Karpas-422 (cell line): ENCODE data around the gene MED26. TPM values are rescaled to one million over a fixed set of nuclear protein-coding genes. Genes with fewer than 3 reads are reported as not detected.

Experiments
- DNase-seq: peaks from one replicate; pipeline ENCODE4 v3.0.0-alpha.2; 2015
- H2AFZ ChIP-seq: fragments of 200-600 bp; sonication (generic); 2 replicates; pipeline ENCODE4 v1.6.1; 2014; ENCODE audit warnings: antibody characterized with exemption, low read length, mixed read lengths
- H3K27ac ChIP-seq: fragments of 200-600 bp; sonication (generic); 2 replicates; pipeline ENCODE4 v1.5.1; 2014; ENCODE audit warnings: mild to moderate bottlenecking, low read length, moderate library complexity
- H3K27me3 ChIP-seq: fragments of 200-600 bp; sonication (generic); 2 replicates; pipeline ENCODE4 v1.6.1; 2014; ENCODE audit warnings: low read length, mixed read lengths
- H3K36me3 ChIP-seq: fragments of 200-600 bp; sonication (generic); 2 replicates; pipeline ENCODE4 v1.6.1; 2014; ENCODE audit warnings: low read length, mixed read lengths; ENCODE audit not compliant: insufficient read depth
- H3K4me1 ChIP-seq: fragments of 200-600 bp; sonication (generic); 2 replicates; pipeline ENCODE4 v1.6.1; 2014; ENCODE audit warnings: mild to moderate bottlenecking, low read length, mixed read lengths
- H3K4me2 ChIP-seq: fragments of 200-600 bp; sonication (generic); 2 replicates; pipeline ENCODE4 v1.6.1; 2014; ENCODE audit warnings: low read length, low read depth, mild to moderate bottlenecking; ENCODE audit not compliant: poor library complexity, severe bottlenecking
- H3K4me3 ChIP-seq: fragments of 200-600 bp; sonication (generic); 2 replicates; pipeline ENCODE4 v1.5.1; 2014; ENCODE audit warnings: mild to moderate bottlenecking, antibody characterized with exemption, low read length, mixed read lengths
- H3K79me2 ChIP-seq: fragments of 200-600 bp; sonication (generic); 2 replicates; pipeline ENCODE4 v1.6.1; 2014; ENCODE audit warnings: mild to moderate bottlenecking, low read length, mixed read lengths
- H3K9ac ChIP-seq: fragments of 200-600 bp; sonication (generic); 2 replicates; pipeline ENCODE4 v1.6.0; 2014; ENCODE audit warnings: low read length
- H3K9me2 ChIP-seq: fragments of 200-600 bp; sonication (generic), shearing (Covaris generic); replicated peaks from 2 replicates; pipeline ENCODE4 v1.6.0; 2014; ENCODE audit warnings: mild to moderate bottlenecking, low read length, moderate library complexity; ENCODE audit not compliant: insufficient read depth
- H3K9me3 ChIP-seq: fragments of 300-700, 200-600 bp; sonication (generic); 2 replicates; pipeline ENCODE4 v1.6.1; 2014; ENCODE audit warnings: low read length, mixed read lengths
- H4K20me1 ChIP-seq: fragments of 200-600 bp; sonication (generic); 2 replicates; pipeline ENCODE4 v1.6.1; 2014; ENCODE audit warnings: mild to moderate bottlenecking, antibody characterized with exemption, low read length, low read depth; ENCODE audit not compliant: insufficient read depth
- total RNA-seq: library from RNA; depleted of rRNA; stranded (reverse); fragments of >200 nt; shearing (Covaris generic); gene quantifications from 2 replicates; pipeline ENCODE4 v1.2.3, GENCODE V29; 2014; ENCODE audit warnings: low replicate concordance

Gene MED26
- total RNA-seq, 1 experiment from 2014 or later, result 15.0 TPM

DNA sequence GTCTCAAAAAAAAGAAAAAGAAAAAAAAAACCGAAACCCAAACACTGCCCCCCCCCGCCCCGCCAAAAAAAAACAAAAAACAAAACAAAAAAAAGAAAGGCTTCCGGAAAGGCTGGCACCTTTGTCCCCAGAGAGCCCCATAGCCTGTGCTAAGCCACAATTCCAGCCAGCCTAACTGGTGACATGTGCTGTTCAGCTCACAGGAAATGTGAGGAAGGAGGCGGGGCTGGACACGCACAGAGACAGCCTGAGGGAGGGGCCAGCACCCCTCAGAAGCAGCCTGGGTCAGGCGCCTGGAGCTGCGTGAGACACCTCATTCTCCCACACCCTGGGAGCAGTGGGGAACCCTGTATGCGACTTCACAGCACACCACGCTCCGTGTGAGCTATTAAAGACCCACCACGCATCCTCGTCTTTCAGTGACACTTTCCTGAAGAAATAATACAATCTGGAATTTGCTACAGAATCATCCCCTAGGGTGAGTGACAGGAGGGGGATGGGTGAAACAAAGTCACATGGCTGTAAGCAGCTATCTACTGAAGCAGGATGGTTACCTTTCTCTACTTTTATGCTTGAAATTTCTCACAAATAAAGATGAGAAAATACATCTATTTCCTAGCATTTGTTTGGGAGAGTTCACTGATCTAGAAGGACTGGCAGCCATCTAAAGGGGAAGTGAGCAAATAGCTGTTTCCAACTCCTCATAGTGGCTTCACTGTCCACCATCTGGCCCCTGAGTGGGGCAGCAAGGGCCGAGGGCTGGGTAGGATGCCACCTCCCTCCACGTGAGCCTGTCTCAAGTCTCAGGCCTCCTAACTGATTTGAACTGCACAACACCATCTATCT is 43.5 kb downstream of the MED26 start:
- H2AFZ ChIP-seq, result no peak overlapping the region
- H3K4me3 ChIP-seq, result peak overlapping the region; percentile 74
- peak; percentile 94 for DNase-seq
- H3K36me3 ChIP-seq, result no peaks in the 10 kb centered on the region
- no peaks in the 10 kb centered on the region for H3K9me3 ChIP-seq
- H3K4me2 ChIP-seq, result peak overlapping the region; percentile 77
- H3K9ac ChIP-seq, result peak overlapping the region; percentile 82
- peaks cover 83% of the 10 kb centered on the region for H3K4me1 ChIP-seq
- peak overlapping the region; percentile 98 for H3K27ac ChIP-seq
- no peaks in the 10 kb centered on the region for H3K27me3 ChIP-seq
- H3K79me2 ChIP-seq, result peaks cover 81% of the 10 kb centered on the region
- H3K9me2 ChIP-seq, result no peaks in the 10 kb centered on the region
- H4K20me1 ChIP-seq, result peaks cover 4% of the 10 kb centered on the region

DNA sequence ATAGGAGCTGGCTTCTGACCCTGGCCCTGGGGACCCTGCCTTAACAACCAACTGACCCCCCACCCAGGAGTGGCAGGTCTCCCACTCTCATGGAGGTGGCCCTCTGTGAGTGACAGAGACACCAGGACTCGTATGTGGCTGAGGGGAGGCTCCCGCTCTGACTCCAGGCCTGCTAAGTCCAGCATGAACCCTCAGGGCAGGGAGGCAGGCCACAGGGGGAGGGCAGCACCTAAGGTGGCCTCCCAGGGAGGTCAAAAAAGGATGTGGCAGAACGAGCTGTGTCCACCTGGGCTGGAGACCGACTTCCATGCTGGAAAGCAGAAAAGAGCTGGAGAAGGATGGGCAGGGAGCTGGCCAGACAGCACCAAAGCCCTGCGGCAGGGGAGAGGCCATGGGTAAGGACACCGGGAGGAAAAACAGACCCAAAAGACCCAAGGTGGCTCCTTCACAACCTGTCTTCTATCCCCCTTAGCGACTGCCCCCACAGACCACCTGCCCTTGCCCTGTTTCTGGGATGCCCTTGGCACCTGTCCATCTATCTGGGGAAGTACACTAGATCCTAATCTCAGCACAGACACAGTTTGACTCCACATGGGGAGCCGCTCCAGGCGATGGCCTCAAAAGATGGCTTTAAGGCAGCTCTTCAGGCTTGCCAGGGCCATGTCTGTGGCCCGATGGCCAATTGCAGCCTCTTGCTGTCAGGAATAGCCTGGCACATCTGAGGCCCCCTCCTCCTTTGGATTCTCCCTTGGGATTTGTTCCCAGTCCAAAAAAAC is 45.3 kb downstream of the MED26 start:
- H4K20me1 ChIP-seq, result peaks cover 14% of the 10 kb centered on the region
- peak overlapping the region; percentile 29 for H3K4me2 ChIP-seq
- peaks cover 65% of the 10 kb centered on the region for H3K4me1 ChIP-seq

DNA sequence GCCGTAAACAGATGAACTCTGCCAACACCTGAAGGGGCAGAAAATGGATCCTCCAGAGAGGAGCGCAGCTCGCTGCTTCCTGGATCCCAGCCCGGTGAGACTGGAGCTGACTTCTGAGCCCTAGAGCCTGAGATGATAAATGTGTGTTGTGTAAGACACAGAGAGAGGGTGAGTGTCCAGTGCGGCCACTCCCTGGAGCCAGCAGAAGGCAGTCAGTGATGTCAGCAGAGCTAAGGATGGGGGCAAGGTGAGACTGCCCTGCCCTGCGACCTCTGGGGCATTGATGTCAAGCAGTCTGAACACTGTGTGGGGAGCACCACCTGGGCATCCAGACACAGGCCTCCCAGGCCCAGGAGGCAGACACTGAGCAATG is 46.0 kb downstream of the MED26 start:
- H3K4me2 ChIP-seq, result peak overlapping the region; percentile 29
- peak overlapping the region; percentile 98 for H3K27ac ChIP-seq

More for the DNA sequence above, 45.3 kb downstream of the MED26 start:
- Histone ChIP-seq H2AFZ (no peak overlapping the region), H3K9me3 (no peaks in the 10 kb centered on the region), H3K27me3 (no peaks in the 10 kb centered on the region), H3K79me2 (peaks cover 89% of the 10 kb centered on the region), H3K4me3 (no peak overlapping the region), H3K9me2 (no peaks in the 10 kb centered on the region), H3K27ac (peak overlapping the region; percentile 98), H3K36me3 (no peaks in the 10 kb centered on the region), H3K9ac (peak overlapping the region; percentile 82)
- DNase-seq, result no peak

DNA sequence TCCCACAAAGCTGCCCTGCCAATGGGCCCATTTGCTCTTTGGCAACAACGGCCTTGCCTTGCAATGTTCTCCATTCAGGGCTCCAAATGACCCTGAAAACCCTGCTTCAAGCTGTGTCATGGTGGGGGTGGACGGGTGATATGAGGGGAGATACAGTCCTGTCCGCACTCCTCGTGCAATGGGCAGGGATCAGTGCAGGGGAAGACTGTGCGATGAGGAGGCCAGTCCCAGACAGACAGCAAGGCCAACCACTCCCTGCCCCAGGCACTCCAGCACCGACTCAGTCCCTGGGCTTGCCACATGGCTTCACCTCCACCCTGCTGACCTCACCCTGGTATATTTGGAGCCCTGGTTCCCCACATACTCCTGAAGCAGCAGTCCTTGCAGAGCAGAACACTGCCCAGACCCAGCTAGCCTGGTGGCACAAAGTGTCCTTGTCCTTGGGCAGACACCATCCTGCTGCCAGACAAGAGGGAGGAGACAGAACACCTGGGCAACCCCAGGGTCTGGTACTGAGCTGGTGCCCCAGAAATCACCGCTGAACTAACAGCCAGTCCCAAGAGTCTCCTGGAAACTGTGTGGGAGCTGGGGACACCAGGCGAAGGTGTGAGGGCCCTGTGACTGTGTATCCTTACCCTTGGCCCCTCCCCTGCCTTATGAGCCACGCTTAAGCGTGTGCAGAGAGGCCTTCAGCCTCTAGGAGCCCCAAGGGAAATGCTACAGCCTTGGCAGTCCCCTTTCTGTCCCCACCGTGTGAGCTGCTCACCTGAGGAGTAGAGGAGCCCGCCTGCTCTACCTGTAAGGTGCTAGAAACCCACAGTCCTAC is 46.6 kb downstream of the MED26 start:
- H3K9ac ChIP-seq, result peak overlapping the region; percentile 82; the same call in 1 of the 2 replicates
- H4K20me1 ChIP-seq, result peaks cover 14% of the 10 kb centered on the region
- H3K27me3 ChIP-seq, result no peaks in the 10 kb centered on the region
- H3K27ac ChIP-seq, result peak overlapping the region; percentile 98
- H3K79me2 ChIP-seq, result peaks cover 92% of the 10 kb centered on the region
- H3K4me3 ChIP-seq, result no peak overlapping the region
- H3K9me2 ChIP-seq, result no peaks in the 10 kb centered on the region
- H3K4me2 ChIP-seq, result peak overlapping the region; percentile 29
- H2AFZ ChIP-seq, result no peak overlapping the region
- H3K4me1 ChIP-seq, result peaks cover 52% of the 10 kb centered on the region
- peak; percentile 63 for DNase-seq
- H3K9me3 ChIP-seq, result no peaks in the 10 kb centered on the region
- H3K36me3 ChIP-seq, result no peaks in the 10 kb centered on the region

More for the DNA sequence above, 46.0 kb downstream of the MED26 start:
- Histone ChIP-seq H3K9me3 (no peaks in the 10 kb centered on the region), H3K9ac (peak overlapping the region; percentile 82; the same call in 1 of the 2 replicates), H3K4me1 (peaks cover 58% of the 10 kb centered on the region), H3K36me3 (no peaks in the 10 kb centered on the region), H3K27me3 (no peaks in the 10 kb centered on the region), H4K20me1 (peaks cover 14% of the 10 kb centered on the region), H3K4me3 (no peak overlapping the region), H2AFZ (no peak overlapping the region), H3K9me2 (no peaks in the 10 kb centered on the region), H3K79me2 (peaks cover 95% of the 10 kb centered on the region)
- DNase-seq, result no peak

DNA sequence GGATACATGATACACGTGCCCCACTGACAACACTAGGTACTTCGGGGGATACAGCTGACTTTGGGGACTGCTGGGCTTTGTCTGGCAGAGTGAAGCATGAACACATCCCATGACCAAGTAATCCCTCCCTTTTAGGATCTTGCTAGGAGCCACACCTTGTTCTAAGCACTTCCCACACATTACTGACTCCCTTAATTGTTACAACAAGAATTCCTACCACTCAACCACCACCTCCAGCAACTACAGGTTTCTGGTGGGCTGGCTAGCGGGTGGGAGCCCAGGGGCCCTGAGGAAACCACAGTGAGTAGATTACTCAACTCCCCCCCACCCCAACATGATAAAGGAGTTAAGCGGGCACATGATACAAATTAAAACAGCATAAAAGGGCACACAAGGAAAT is 48.6 kb downstream of the MED26 start:
- Histone ChIP-seq H3K27me3 (no peaks in the 10 kb centered on the region), H3K9me3 (no peaks in the 10 kb centered on the region), H3K9me2 (no peaks in the 10 kb centered on the region), H3K4me1 (peaks cover 42% of the 10 kb centered on the region), H3K27ac (peak overlapping the region; percentile 20; the same call in 1 of the 2 replicates), H3K79me2 (peaks cover 88% of the 10 kb centered on the region), H4K20me1 (peaks cover 14% of the 10 kb centered on the region), H3K36me3 (no peaks in the 10 kb centered on the region), H3K9ac (no peak overlapping the region), H3K4me3 (no peak overlapping the region), H2AFZ (no peak overlapping the region), H3K4me2 (no peak overlapping the region)
- DNase-seq, result no peak

DNA sequence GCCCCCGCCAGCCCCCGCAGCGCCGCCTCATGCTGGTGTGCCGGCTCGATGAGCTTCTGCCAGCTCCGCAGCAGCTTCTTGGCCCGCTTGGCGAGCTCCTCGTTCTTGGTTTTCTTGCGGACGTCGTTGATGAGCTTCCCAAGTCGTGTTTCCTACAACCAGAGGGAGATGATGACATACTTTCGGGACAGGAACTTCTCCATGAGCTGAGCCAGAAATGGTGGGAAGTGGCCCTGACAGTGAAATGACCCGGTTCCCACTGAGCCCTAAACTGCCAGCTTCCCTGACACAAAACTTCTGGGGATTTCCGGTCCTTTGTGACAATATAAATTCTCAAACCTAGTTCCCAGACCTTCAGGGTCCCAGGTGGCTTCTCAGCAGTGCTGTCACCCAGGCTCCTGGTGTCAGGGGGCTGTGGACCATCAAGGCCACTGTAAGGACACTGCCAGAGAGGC is 50.4 kb downstream of the MED26 start:
- Histone ChIP-seq H3K27me3 (no peaks in the 10 kb centered on the region), H4K20me1 (peaks cover 22% of the 10 kb centered on the region), H3K27ac (no peak overlapping the region), H3K4me2 (no peak overlapping the region), H3K9me3 (no peaks in the 10 kb centered on the region), H3K9me2 (no peaks in the 10 kb centered on the region), H3K36me3 (no peaks in the 10 kb centered on the region), H3K9ac (no peak overlapping the region), H3K4me1 (peaks cover 38% of the 10 kb centered on the region), H2AFZ (no peak overlapping the region), H3K4me3 (no peak overlapping the region), H3K79me2 (peaks cover 86% of the 10 kb centered on the region)
- DNase-seq, result no peak

DNA sequence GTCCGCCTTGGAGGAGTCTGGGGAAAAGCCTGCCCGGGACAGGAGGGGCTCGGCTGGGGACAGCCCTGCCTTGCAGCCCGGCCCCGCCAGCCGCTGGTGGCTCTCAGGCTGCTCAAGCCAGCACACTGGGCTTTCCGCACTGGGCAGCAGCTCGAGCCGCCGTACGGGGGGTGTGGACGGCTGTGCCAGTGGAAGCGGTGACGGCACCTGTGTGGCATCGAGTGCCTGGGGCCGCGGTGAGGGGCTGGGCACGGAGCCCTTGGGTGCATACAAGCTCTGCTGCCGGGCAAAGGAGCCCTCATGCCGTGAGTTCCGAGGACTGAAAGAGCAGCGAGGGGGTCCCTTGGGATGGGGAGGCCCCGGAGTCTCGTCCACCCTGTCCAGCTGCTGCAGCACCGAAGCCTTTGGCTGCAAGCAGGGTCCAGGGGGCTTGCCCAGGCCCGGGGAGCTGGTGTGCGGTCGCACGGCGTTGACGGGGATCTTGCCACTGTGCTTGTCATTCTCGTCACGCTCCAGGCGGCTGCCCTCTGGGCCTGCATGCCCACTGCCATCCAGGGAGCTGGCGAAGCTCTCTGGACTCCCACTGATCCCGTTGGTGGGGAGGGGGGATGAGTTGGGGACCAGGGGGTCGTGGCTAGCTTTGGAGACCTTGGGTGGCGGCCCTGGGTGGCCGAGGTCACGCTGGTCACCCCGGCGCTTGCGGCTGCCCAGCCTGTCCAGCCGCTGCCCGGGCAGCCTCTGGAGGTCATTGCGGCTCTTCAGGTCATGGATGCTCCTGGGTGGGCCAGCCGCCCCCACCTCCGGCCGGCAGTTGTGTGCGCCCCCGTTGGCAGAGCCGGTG is 51.1 kb downstream of the MED26 start:
- Histone ChIP-seq H4K20me1 (peaks cover 22% of the 10 kb centered on the region), H3K36me3 (no peaks in the 10 kb centered on the region), H2AFZ (no peak overlapping the region), H3K4me3 (no peak overlapping the region), H3K4me2 (no peak overlapping the region), H3K79me2 (peaks cover 81% of the 10 kb centered on the region), H3K9me3 (no peaks in the 10 kb centered on the region), H3K27me3 (no peaks in the 10 kb centered on the region), H3K27ac (no peak overlapping the region), H3K9ac (no peak overlapping the region), H3K4me1 (peaks cover 31% of the 10 kb centered on the region), H3K9me2 (no peaks in the 10 kb centered on the region)
- no peak for DNase-seq
